Hepatocyte (in vitro differentiated cells): Measurements from ENCODE around the gene FGF9. TPM values are rescaled to one million over a fixed set of nuclear protein-coding genes. Genes with fewer than 3 reads are reported as not detected.

Experiments
- DNase-seq: peaks from one replicate; pipeline ENCODE4 v3.0.0-alpha.2; 2016; ENCODE audit warnings: low spot score
- H2AFZ ChIP-seq: fragments of 200-600 bp; sonication (generic); 2 replicates; pipeline ENCODE4 v1.6.0; 2016; ENCODE audit warnings: antibody characterized with exemption, mild to moderate bottlenecking
- H3K27ac ChIP-seq: fragments of 200-600 bp; sonication (generic); 2 replicates; pipeline ENCODE4 v1.5.1; 2016; ENCODE audit warnings: mild to moderate bottlenecking
- H3K27me3 ChIP-seq: fragments of 200-600 bp; sonication (generic); 2 replicates; pipeline ENCODE4 v1.6.1; 2016
- H3K36me3 ChIP-seq: fragments of 200-600 bp; sonication (generic); replicated peaks from 2 replicates; pipeline ENCODE4 v1.5.1; 2016; ENCODE audit warnings: low read depth; ENCODE audit not compliant: insufficient read depth
- H3K4me1 ChIP-seq: fragments of 200-600 bp; sonication (generic); 2 replicates; pipeline ENCODE4 v1.5.1; 2016; ENCODE audit warnings: mild to moderate bottlenecking, moderate library complexity; ENCODE audit not compliant: insufficient read depth
- H3K4me2 ChIP-seq: fragments of 200-600 bp; sonication (generic); 2 replicates; pipeline ENCODE4 v1.6.0; 2016
- H3K4me3 ChIP-seq: fragments of 200-600 bp; sonication (generic); 2 replicates; pipeline ENCODE4 v1.5.1; 2016; ENCODE audit warnings: mild to moderate bottlenecking
- H3K79me2 ChIP-seq: fragments of 200-600 bp; sonication (generic); 2 replicates; pipeline ENCODE4 v1.6.0; 2017; ENCODE audit warnings: mild to moderate bottlenecking
- H3K9me2 ChIP-seq: fragments of 200-600 bp; sonication (generic); replicated peaks from 2 replicates; pipeline ENCODE4 v1.6.0; 2017; ENCODE audit warnings: mild to moderate bottlenecking; ENCODE audit not compliant: insufficient read depth
- H3K9me3 ChIP-seq: fragments of 200-600 bp; sonication (generic); 2 replicates; pipeline ENCODE4 v1.5.1; 2016; ENCODE audit warnings: low read depth, mild to moderate bottlenecking
- H4K20me1 ChIP-seq: fragments of 200-600 bp; sonication (generic); 2 replicates; pipeline ENCODE4 v1.6.0; 2016; ENCODE audit warnings: mild to moderate bottlenecking; ENCODE audit not compliant: insufficient read depth, poor library complexity, severe bottlenecking
- EZH2 ChIP-seq: fragments of 200-600 bp; sonication (generic); IDR thresholded peaks from 2 replicates; pipeline ENCODE4 v1.6.1; 2016; ENCODE audit warnings: antibody characterized with exemption, mild to moderate bottlenecking, borderline replicate concordance
- EZH2phosphoT487 ChIP-seq: fragments of 200-600 bp; sonication (generic); IDR thresholded peaks from one replicate; pipeline ENCODE4 v1.6.1; 2018; ENCODE audit warnings: antibody characterized with exemption, mild to moderate bottlenecking, low read depth, moderate library complexity; ENCODE audit not compliant: unreplicated experiment, severe bottlenecking
- WGBS: methylation state at CpG from one replicate; pipeline ENCODE4 v1.1.6; 2016; ENCODE audit warnings: low lambda C conversion rate; ENCODE audit errors: missing lambda C conversion rate; 5-methylcytosine and 5-hydroxymethylcytosine counted together
- polyA plus RNA-seq: library from polyadenylated mRNA; unstranded; fragments of >200 nt; fragmentation: Nextera tagmentation; extraction: Ambion mirVana; gene quantifications from 2 replicates; pipeline ENCODE4 v1.2.1, GENCODE V29; 2016
- total RNA-seq: library from RNA; depleted of rRNA; stranded (reverse); fragments of >200 nt; gene quantifications from 2 replicates; pipeline ENCODE4 v1.2.3, GENCODE V29; 2014
- TF ChIP-seq, protein P1 (sequence below): fragments of 200-600 bp; sonication (generic); IDR thresholded peaks from 2 replicates; pipeline ENCODE4 v1.5.1; 2016; ENCODE audit warnings: antibody characterized with exemption, mild to moderate bottlenecking; ENCODE audit not compliant: poor library complexity

Gene FGF9
- total and polyA plus RNA-seq, 2 experiments from 2014 or later = 1.6 to 2.0 TPM

DNA sequence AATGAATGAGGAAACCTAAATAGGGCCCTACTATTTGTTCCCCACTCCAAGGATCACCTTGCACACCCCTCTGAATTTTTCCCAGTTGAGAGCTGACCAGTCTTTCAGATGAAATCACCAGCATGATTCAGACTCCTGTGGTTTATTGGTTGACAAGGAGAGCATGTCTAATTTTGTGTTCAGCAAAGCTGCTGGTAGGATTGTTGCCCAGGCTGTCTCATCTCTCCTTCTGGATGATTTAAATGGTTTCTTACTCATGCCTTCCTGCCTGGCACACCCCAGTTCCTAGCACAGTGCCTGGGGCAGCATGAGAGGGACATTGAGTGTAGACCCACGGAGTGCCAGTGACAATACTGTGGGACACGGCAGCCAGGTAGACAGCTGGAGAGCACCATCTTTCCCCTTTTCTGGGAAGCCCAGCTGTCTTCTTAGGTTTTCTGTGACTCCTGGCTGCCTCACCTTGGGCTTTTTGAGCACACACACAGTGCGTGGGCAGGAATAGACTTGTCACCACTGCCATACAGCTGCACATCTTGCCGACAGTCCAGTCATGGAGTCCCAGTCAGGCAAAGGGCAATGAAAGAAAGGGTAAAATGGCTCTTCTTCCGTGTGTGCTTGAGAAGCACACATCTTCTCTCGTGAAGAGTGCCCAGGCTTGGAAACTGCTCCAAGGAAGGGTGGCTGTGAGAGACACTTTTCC lies 12.3 kb downstream of the FGF9 start:
- no peak overlapping the region for H3K4me3 ChIP-seq
- H2AFZ ChIP-seq = no peak overlapping the region
- TF ChIP-seq, protein P1, sequence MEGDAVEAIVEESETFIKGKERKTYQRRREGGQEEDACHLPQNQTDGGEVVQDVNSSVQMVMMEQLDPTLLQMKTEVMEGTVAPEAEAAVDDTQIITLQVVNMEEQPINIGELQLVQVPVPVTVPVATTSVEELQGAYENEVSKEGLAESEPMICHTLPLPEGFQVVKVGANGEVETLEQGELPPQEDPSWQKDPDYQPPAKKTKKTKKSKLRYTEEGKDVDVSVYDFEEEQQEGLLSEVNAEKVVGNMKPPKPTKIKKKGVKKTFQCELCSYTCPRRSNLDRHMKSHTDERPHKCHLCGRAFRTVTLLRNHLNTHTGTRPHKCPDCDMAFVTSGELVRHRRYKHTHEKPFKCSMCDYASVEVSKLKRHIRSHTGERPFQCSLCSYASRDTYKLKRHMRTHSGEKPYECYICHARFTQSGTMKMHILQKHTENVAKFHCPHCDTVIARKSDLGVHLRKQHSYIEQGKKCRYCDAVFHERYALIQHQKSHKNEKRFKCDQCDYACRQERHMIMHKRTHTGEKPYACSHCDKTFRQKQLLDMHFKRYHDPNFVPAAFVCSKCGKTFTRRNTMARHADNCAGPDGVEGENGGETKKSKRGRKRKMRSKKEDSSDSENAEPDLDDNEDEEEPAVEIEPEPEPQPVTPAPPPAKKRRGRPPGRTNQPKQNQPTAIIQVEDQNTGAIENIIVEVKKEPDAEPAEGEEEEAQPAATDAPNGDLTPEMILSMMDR = no peak
- TF ChIP-seq EZH2phosphoT487 (no peak), EZH2 (no peak)
- no peaks in the 10 kb centered on the region for H3K4me1 ChIP-seq
- H3K36me3 ChIP-seq = no peaks in the 10 kb centered on the region
- no peaks in the 10 kb centered on the region for H3K9me2 ChIP-seq
- H3K79me2 ChIP-seq = no peaks in the 10 kb centered on the region
- 93% methylated on average over 6 of the region's 6 CpGs for WGBS
- H4K20me1 ChIP-seq = no peaks in the 10 kb centered on the region
- no peak overlapping the region for H3K4me2 ChIP-seq
- H3K27ac ChIP-seq = no peak overlapping the region
- H3K27me3 ChIP-seq = no peaks in the 10 kb centered on the region
- DNase-seq = no peak
- H3K9me3 ChIP-seq = no peaks in the 10 kb centered on the region

DNA sequence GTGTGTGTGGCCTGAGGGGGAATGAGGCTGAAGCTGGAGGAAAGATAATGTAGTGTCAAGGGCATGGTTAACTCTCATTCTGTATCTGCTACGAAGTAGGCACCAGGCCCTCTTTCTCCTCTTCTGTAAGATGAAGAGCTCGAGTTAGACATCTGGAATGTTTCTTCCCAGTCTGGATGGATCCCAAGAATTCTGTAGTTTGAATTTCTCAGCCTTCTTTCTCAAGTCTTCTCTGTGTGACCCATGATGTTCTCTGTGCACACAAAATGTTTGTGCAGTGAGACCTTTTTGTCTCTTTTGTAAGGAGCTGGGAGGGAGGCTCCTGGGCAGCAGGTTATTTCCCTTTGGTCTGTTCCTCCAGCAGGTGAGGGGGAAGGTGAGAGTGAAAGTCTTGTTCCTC lies 13.7 kb downstream of the FGF9 start:
- Histone ChIP-seq H3K27ac (no peak overlapping the region), H3K4me1 (no peaks in the 10 kb centered on the region), H3K36me3 (no peaks in the 10 kb centered on the region), H3K79me2 (no peaks in the 10 kb centered on the region), H3K4me2 (no peak overlapping the region), H4K20me1 (no peaks in the 10 kb centered on the region), H3K27me3 (no peaks in the 10 kb centered on the region), H3K9me2 (no peaks in the 10 kb centered on the region), H2AFZ (no peak overlapping the region), H3K9me3 (no peaks in the 10 kb centered on the region), H3K4me3 (no peak overlapping the region)
- TF ChIP-seq, protein P1 = no peak
- no peak for TF ChIP-seq EZH2
- no peak for TF ChIP-seq EZH2phosphoT487
- no peak for DNase-seq
- WGBS = 56% methylated on average over 2 of the region's 2 CpGs

DNA sequence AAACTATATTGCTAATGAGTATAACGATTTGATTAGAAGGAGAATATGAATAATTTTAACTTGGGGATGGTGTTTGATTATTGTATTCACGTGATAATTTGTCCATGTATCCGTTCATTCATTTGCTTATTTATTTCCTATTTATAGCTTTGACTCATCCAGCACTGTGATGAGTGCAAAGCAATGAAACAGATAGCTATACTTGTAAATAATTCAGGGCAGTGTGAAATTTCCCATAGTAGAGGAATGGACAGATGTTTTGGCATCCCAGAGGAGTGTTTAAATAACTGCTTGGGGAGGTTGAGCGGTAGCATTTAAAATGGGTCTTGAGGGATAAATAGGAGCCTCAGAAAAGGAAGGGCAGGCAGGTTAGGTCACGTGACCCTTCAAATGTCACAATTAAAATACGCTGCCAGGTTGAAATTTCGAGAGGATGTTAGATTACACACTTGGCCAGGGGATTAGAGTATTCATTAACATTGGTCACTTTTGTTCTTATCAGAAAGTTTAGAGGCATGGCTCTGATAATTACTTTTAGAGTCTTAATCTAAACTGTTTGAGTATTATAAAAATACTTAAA lies 14.7 kb downstream of the FGF9 start:
- no peak overlapping the region for H3K4me2 ChIP-seq
- H3K4me3 ChIP-seq = no peak overlapping the region
- no peak for TF ChIP-seq EZH2
- no peak for TF ChIP-seq EZH2phosphoT487
- TF ChIP-seq, protein P1 = no peak
- no peaks in the 10 kb centered on the region for H3K4me1 ChIP-seq
- no peaks in the 10 kb centered on the region for H3K79me2 ChIP-seq
- H3K27me3 ChIP-seq = no peaks in the 10 kb centered on the region
- H3K36me3 ChIP-seq = no peaks in the 10 kb centered on the region
- H4K20me1 ChIP-seq = no peaks in the 10 kb centered on the region
- no peak for DNase-seq
- H2AFZ ChIP-seq = no peak overlapping the region
- no peaks in the 10 kb centered on the region for H3K9me3 ChIP-seq
- no peaks in the 10 kb centered on the region for H3K9me2 ChIP-seq
- H3K27ac ChIP-seq = no peak overlapping the region
- WGBS = 93% methylated on average over 7 of the region's 7 CpGs
